H9 (cell line): Measurements from ENCODE around the gene CSRNP3. TPM values are rescaled to one million over a fixed set of nuclear protein-coding genes. Genes with fewer than 3 reads are reported as not detected.

Source experiments
- DNase-seq: peaks from one replicate; pipeline ENCODE4 v3.0.0-alpha.2; 2017
- H2AFZ ChIP-seq: one replicate; pipeline ENCODE4 v1.6.1; 2013; ENCODE audit warnings: mild to moderate bottlenecking, low read length, control low read depth, moderate library complexity
- H2AK5ac ChIP-seq: 2 replicates; pipeline ENCODE4 v1.6.1; 2013; ENCODE audit warnings: low read length, control low read depth, mixed read lengths; ENCODE audit not compliant: insufficient read length
- H2BK120ac ChIP-seq: one replicate; pipeline ENCODE4 v1.6.1; 2013; ENCODE audit warnings: low read depth, mild to moderate bottlenecking, low read length, control low read depth, inconsistent platforms; ENCODE audit not compliant: poor library complexity, severe bottlenecking
- H2BK12ac ChIP-seq: 2 replicates; pipeline ENCODE4 v1.6.1; 2013; ENCODE audit warnings: low read length, control low read depth, mixed read lengths, low read depth; ENCODE audit not compliant: insufficient read length
- H2BK15ac ChIP-seq: 2 replicates; pipeline ENCODE4 v1.6.1; 2013; ENCODE audit warnings: low read depth, low read length, control low read depth
- H2BK20ac ChIP-seq: one replicate; pipeline ENCODE4 v1.6.1; 2013; ENCODE audit warnings: low read depth, mild to moderate bottlenecking, low read length, control low read depth, inconsistent platforms; ENCODE audit not compliant: poor library complexity, severe bottlenecking
- H2BK5ac ChIP-seq: 2 replicates; pipeline ENCODE4 v1.6.1; 2013; ENCODE audit warnings: low read length, control low read depth, mixed read lengths; ENCODE audit not compliant: insufficient read length
- H3K14ac ChIP-seq: 2 replicates; pipeline ENCODE4 v1.6.1; 2013; ENCODE audit warnings: low read length, control low read depth; ENCODE audit not compliant: insufficient read depth
- H3K18ac ChIP-seq: 2 replicates; pipeline ENCODE4 v1.6.1; 2013; ENCODE audit warnings: low read depth, mild to moderate bottlenecking, mixed read lengths, low read length, control low read depth; ENCODE audit not compliant: insufficient read length
- H3K23ac ChIP-seq: 2 replicates; pipeline ENCODE4 v1.6.1; 2013; ENCODE audit warnings: low read length, control low read depth, mixed read lengths, low read depth; ENCODE audit not compliant: insufficient read length
- H3K23me2 ChIP-seq: 2 replicates; pipeline ENCODE4 v1.6.1; 2013; ENCODE audit warnings: low read depth, mild to moderate bottlenecking, mixed read lengths, low read length, control low read depth; ENCODE audit not compliant: insufficient read length, poor library complexity, severe bottlenecking
- H3K27ac ChIP-seq: 2 replicates; pipeline ENCODE4 v1.5.1; 2013; ENCODE audit warnings: low read length, control low read depth, mixed read lengths, low read depth; ENCODE audit not compliant: insufficient read length
- H3K27me3 ChIP-seq: 2 replicates; pipeline ENCODE4 v1.6.1; 2013; ENCODE audit warnings: low read length, control low read depth, inconsistent platforms; ENCODE audit not compliant: insufficient read depth
- H3K4ac ChIP-seq: 2 replicates; pipeline ENCODE4 v1.6.1; 2013; ENCODE audit warnings: low read depth, mild to moderate bottlenecking, control low read depth, inconsistent platforms, low read length, moderate library complexity
- H3K4me1 ChIP-seq: 2 replicates; pipeline ENCODE4 v1.6.1; 2013; ENCODE audit warnings: low read length, control low read depth, inconsistent platforms; ENCODE audit not compliant: insufficient read depth
- H3K4me2 ChIP-seq: 2 replicates; pipeline ENCODE4 v1.6.1; 2013; ENCODE audit warnings: low read length, control low read depth, mixed read lengths; ENCODE audit not compliant: insufficient read length, insufficient read depth
- H3K56ac ChIP-seq: 2 replicates; pipeline ENCODE4 v1.6.1; 2013; ENCODE audit warnings: low read depth, mild to moderate bottlenecking, mixed read lengths, low read length, control low read depth; ENCODE audit not compliant: insufficient read length
- H3K79me1 ChIP-seq: 2 replicates; pipeline ENCODE4 v1.6.1; 2013; ENCODE audit warnings: low read depth, mild to moderate bottlenecking, moderate library complexity, low read length, control low read depth, inconsistent platforms; ENCODE audit not compliant: insufficient read depth, poor library complexity, severe bottlenecking
- H3K79me2 ChIP-seq: 2 replicates; pipeline ENCODE4 v1.6.1; 2013; ENCODE audit warnings: low read length, control low read depth, inconsistent platforms; ENCODE audit not compliant: insufficient read depth
- H3K9ac ChIP-seq: 2 replicates; pipeline ENCODE4 v1.6.1; 2013; ENCODE audit warnings: low read length, control low read depth, mixed read lengths; ENCODE audit not compliant: insufficient read length; ENCODE audit errors: extremely low read depth
- H3K9me3 ChIP-seq: one replicate; pipeline ENCODE4 v1.6.1; 2013; ENCODE audit warnings: low read depth, low read length, inconsistent platforms; ENCODE audit not compliant: control insufficient read depth
- H3T11ph ChIP-seq: one replicate; pipeline ENCODE4 v1.6.1; 2013; ENCODE audit warnings: mild to moderate bottlenecking, low read length, control low read depth, inconsistent platforms
- H4K20me1 ChIP-seq: one replicate; pipeline ENCODE4 v1.6.1; 2013; ENCODE audit not compliant: control insufficient read depth, insufficient read length, insufficient read depth
- H4K5ac ChIP-seq: 2 replicates; pipeline ENCODE4 v1.6.1; 2013; ENCODE audit warnings: low read depth, mild to moderate bottlenecking, mixed read lengths, low read length, control low read depth; ENCODE audit not compliant: insufficient read length
- H4K8ac ChIP-seq: replicated peaks from 2 replicates; pipeline ENCODE4 v1.6.1; 2013; ENCODE audit warnings: low read length, control low read depth, mixed read lengths, low read depth; ENCODE audit not compliant: insufficient read length
- H4K91ac ChIP-seq: 2 replicates; pipeline ENCODE4 v1.6.1; 2013; ENCODE audit warnings: low read depth, mild to moderate bottlenecking, moderate library complexity, mixed read lengths, low read length, control low read depth; ENCODE audit not compliant: insufficient read length
- H3K27ac Mint-ChIP-seq, 3 experiments: 2 replicates in 2 of 3; 3 replicates in 1 of 3; pipeline ENCODE4 v1.8.0; 2020 to 2021; ENCODE audit warnings: mixed read lengths in 3 of 3, mild to moderate bottlenecking in 1 of 3, moderate library complexity in 1 of 3
- H3K27me3 Mint-ChIP-seq: 2 replicates; pipeline ENCODE4 v1.8.0; 2021; ENCODE audit warnings: low read depth, mild to moderate bottlenecking, moderate library complexity, mixed read lengths
- H3K36me3 Mint-ChIP-seq, 3 experiments: 2 replicates in 2 of 3; 3 replicates in 1 of 3; pipeline ENCODE4 v1.8.0; 2020 to 2021; ENCODE audit warnings: low read depth in 3 of 3, mixed read lengths in 3 of 3; ENCODE audit not compliant: insufficient read depth in 1 of 3
- H3K4me1 Mint-ChIP-seq, 2 experiments: 2 replicates each; pipeline ENCODE4 v1.8.0; 2020; ENCODE audit warnings: mixed read lengths in 2 of 2
- H3K4me3 Mint-ChIP-seq, 2 experiments: 2 replicates in 1 of 2; 3 replicates in 1 of 2; pipeline ENCODE4 v1.8.0; 2020 to 2021; ENCODE audit warnings: mild to moderate bottlenecking in 2 of 2, mixed read lengths in 2 of 2, moderate library complexity in 1 of 2
- H3K9me3 Mint-ChIP-seq, 2 experiments: 2 replicates in 1 of 2; 3 replicates in 1 of 2; pipeline ENCODE4 v1.8.0; 2020; ENCODE audit warnings: mild to moderate bottlenecking in 2 of 2, mixed read lengths in 2 of 2, moderate library complexity in 1 of 2
- CTCF ChIP-seq: fragments of 200-600 bp; sonication (generic); conservative IDR thresholded peaks from 3 replicates; pipeline ENCODE4 v1.8.0; 2021; ENCODE audit warnings: antibody characterized with exemption, mild to moderate bottlenecking
- WGBS: extraction: QIAGEN DNeasy Blood & Tissue Kit; methylation state at CpG from one replicate; pipeline ENCODE4 v1.1.7; 2013; ENCODE audit warnings: missing lambda C conversion rate, low lambda C conversion rate, mixed read lengths; ENCODE audit not compliant: insufficient read length; ENCODE audit errors: extremely low coverage; 5-methylcytosine and 5-hydroxymethylcytosine counted together
- total RNA-seq: library from RNA; stranded (reverse); gene quantifications from 2 replicates; pipeline ENCODE4 v1.2.1, GENCODE V29; 2021

Gene CSRNP3
- total RNA-seq, 1 experiment from 2014 or later, result 3.6 TPM

DNA sequence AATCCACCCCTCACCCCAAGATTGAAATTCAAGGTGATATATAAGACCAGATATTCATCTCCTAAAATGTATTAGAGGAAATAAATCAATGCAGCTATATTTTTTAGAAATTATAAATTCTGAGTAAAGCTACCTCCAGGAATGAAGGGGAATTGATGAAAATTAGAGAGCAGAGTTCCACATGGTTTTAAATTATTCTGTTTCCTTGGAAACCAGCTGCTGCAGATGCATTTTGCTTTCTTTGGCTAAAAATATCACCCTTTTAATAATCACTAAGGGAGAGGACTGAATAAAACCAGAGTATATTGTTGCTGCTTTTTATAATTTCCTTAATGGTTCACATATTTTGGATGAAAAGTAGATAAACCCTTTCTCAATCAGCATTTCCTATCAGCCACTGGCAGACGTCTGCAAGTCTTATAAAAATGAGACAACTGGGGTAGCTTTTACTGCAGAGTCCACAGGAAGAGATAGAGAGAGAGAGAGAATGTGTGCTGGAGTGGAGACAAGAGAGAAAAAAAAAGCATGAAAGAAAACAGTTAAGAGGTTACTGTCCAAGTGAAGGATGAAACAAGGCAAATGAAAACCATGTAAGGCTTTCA, 2.0 kb downstream of the CSRNP3 start:
- no peak overlapping the region for H3K27ac ChIP-seq
- H4K5ac ChIP-seq, result no peak overlapping the region
- no peak overlapping the region for H2AFZ ChIP-seq
- Mint-ChIP-seq H3K27ac (peak overlapping the region; percentile 10 to 91 (median 68); a peak in 5 of 7 replicates), H3K4me3 (peak overlapping the region in 1 of 2 experiments; percentile 69; a peak in 3 of 5 replicates), H3K9me3 (no peaks in the 10 kb centered on the region), H3K27me3 (no peaks in the 10 kb centered on the region), H3K4me1 (peaks cover 38 to 41% of the 10 kb centered on the region in 2 experiments), H3K36me3 (no peaks in the 10 kb centered on the region)
- H4K91ac ChIP-seq, result no peak overlapping the region
- no peaks in the 10 kb centered on the region for H3K23me2 ChIP-seq
- no peaks in the 10 kb centered on the region for H4K20me1 ChIP-seq
- H3K14ac ChIP-seq, result no peak overlapping the region
- H3K27me3 ChIP-seq, result no peaks in the 10 kb centered on the region
- no peak overlapping the region for H3K9ac ChIP-seq
- no peak for DNase-seq
- H3K56ac ChIP-seq, result no peak overlapping the region
- H4K8ac ChIP-seq, result no peak overlapping the region
- H3K4me2 ChIP-seq, result no peak overlapping the region
- H3K9me3 ChIP-seq, result no peaks in the 10 kb centered on the region
- H3K4ac ChIP-seq, result no peak overlapping the region
- H3K23ac ChIP-seq, result no peak overlapping the region
- H2AK5ac ChIP-seq, result no peak overlapping the region
- no peaks in the 10 kb centered on the region for H3K79me1 ChIP-seq
- no peak overlapping the region for H2BK120ac ChIP-seq
- no peak overlapping the region for H2BK12ac ChIP-seq
- H2BK15ac ChIP-seq, result no peak overlapping the region
- H3T11ph ChIP-seq, result no peak overlapping the region
- WGBS, result no CpG with 5 or more reads among the region's 1 CpG
- no peak overlapping the region for H3K18ac ChIP-seq
- H2BK20ac ChIP-seq, result no peak overlapping the region
- H3K4me1 ChIP-seq, result no peaks in the 10 kb centered on the region
- no peak overlapping the region for H2BK5ac ChIP-seq
- TF ChIP-seq CTCF, result no peak
- no peaks in the 10 kb centered on the region; the same call in 1 of the 2 replicates for H3K79me2 ChIP-seq
